NCI-H1436 (cell line): Measurements from ENCODE around the gene S100A9.
"Not testable (repeated sequence)": the region's sequence is repeated elsewhere in the genome, so short reads cannot be mapped to it uniquely, and the experiment has no call there.

ENCODE experiments used
- DNase-seq: peaks from one replicate; lab custom pipeline; 2025; lab: John Stamatoyannopoulos, UW

S100A9 gene

GRCh38 chr1:153357853-153358690, at the start of gene S100A9:
S100A9 (plus strand) TSS chr1:153357854; CDS start chr1:153358284, 430 bp downstream.
- DNase-seq: no peak

GRCh38 chr1:153308540-153308939, 49.1 kb upstream of the S100A9 start:
- no peak for DNase-seq

GRCh38 chr1:153309441-153309840, 48.2 kb upstream of the S100A9 start:
- DNase-seq: no peak

GRCh38 chr1:153310526-153310925, 47.1 kb upstream of the S100A9 start:
- no peak for DNase-seq

GRCh38 chr1:153312570-153313186, 45.0 kb upstream of the S100A9 start, which contains the start of gene PGLYRP3:
PGLYRP3 (minus strand) TSS chr1:153312952; CDS start chr1:153310665, 2,287 bp downstream.
- DNase-seq: no peak

- DNase-seq: no peak
Measured at GRCh38 chr1:153313288-153313687, 44.4 kb upstream of the S100A9 start.

- DNase-seq: not testable (repeated sequence)
Measured at GRCh38 chr1:153314388-153314787, 43.3 kb upstream of the S100A9 start.

- not testable (repeated sequence) for DNase-seq
Measured at GRCh38 chr1:153316013-153316412, 41.6 kb upstream of the S100A9 start.

GRCh38 chr1:153318145-153318544, 39.5 kb upstream of the S100A9 start:
- DNase-seq: not testable (repeated sequence)

- no peak for DNase-seq
Measured at GRCh38 chr1:153322568-153322967, 35.1 kb upstream of the S100A9 start.

GRCh38 chr1:153324912-153325311, 32.7 kb upstream of the S100A9 start:
- DNase-seq: no peak

GRCh38 chr1:153333902-153334301, 23.8 kb upstream of the S100A9 start:
- no peak for DNase-seq

- DNase-seq: no peak
Measured at GRCh38 chr1:153336650-153337049, 21.0 kb upstream of the S100A9 start.

GRCh38 chr1:153337980-153338853, 19.4 kb upstream of the S100A9 start:
- DNase-seq: no peak

- DNase-seq: no peak
Measured at GRCh38 chr1:153339802-153340201, 17.9 kb upstream of the S100A9 start.

- no peak for DNase-seq
Measured at GRCh38 chr1:153340356-153340755, 17.3 kb upstream of the S100A9 start.

GRCh38 chr1:153341431-153341934, 16.2 kb upstream of the S100A9 start:
- DNase-seq: no peak

- DNase-seq: no peak
Measured at GRCh38 chr1:153342178-153342577, 15.5 kb upstream of the S100A9 start.

GRCh38 chr1:153343040-153343681, 14.5 kb upstream of the S100A9 start:
- no peak for DNase-seq

- DNase-seq: no peak
Measured at GRCh38 chr1:153343811-153344717, 13.6 kb upstream of the S100A9 start.

- peak; percentile 29 for DNase-seq
Measured at GRCh38 chr1:153344718-153345025, 13.0 kb upstream of the S100A9 start.
